GM13977 (cell line): ENCODE results near the gene ACOXL.
A peak's percentile ranks its signal among the peaks of the same experiment; 100 is the strongest.

Source experiments
- DNase-seq: peaks from one replicate; pipeline ENCODE4 v3.0.0; 2012; ENCODE audit warnings: low spot score
- CTCF ChIP-seq: IDR thresholded peaks from 2 replicates; pipeline ENCODE4 v1.5.1; 2012; ENCODE audit warnings: mild to moderate bottlenecking, control low read depth; ENCODE audit not compliant: insufficient read depth; ENCODE audit errors: extremely low read depth, missing control alignments
- in situ Hi-C: fragments of 300-500 bp; cut with MboI; formaldehyde crosslinking; loops from one replicate; pipeline ENCODE4 v1.12.0; 2022; ENCODE audit warnings: low sequenced_read_pairs, low pct_unique_long_range_greater_than_20kb, mixed read lengths, inconsistent platforms; ENCODE audit not compliant: unreplicated experiment

Gene ACOXL

GRCh38 chr2:111118481-111118980 lies 386.2 kb downstream of the ACOXL start:
- no peak for TF ChIP-seq CTCF
- in situ Hi-C loops: loop anchor here (10.0 to 25.0 kb wide), 2 partner anchors 294 to 594 kb away; no protein-coding TSS in a partner anchor
- peak; percentile 22 for DNase-seq

- DNase-seq: no peak
- in situ Hi-C loops: loop anchor here (10.0 to 25.0 kb wide), 2 partner anchors 294 to 593 kb away; no protein-coding TSS in a partner anchor
- TF ChIP-seq CTCF: no peak
Observed at GRCh38 chr2:111118981-111119821, 386.8 kb downstream of the ACOXL start.

GRCh38 chr2:111119822-111120252 lies 387.5 kb downstream of the ACOXL start:
- in situ Hi-C loops: loop anchor here (10.0 to 25.0 kb wide), 2 partner anchors 295 to 592 kb away; no protein-coding TSS in a partner anchor
- TF ChIP-seq CTCF: no peak
- peak; percentile 42 for DNase-seq

GRCh38 chr2:111120253-111121027 lies 388.1 kb downstream of the ACOXL start, which contains the start of gene BCL2L11:
Gene BCL2L11 (plus strand): TSS chr2:111120914. CDS start chr2:111123746, 2,832 bp downstream.
- in situ Hi-C loops: loop anchor here (25.0 kb wide), 1 partner anchor 592 kb away; no protein-coding TSS in a partner anchor
- peak; percentile 24 for TF ChIP-seq CTCF
- peak; percentile 93 for DNase-seq

GRCh38 chr2:111121028-111121827 lies 388.9 kb downstream of the ACOXL start:
- TF ChIP-seq CTCF: no peak
- in situ Hi-C loops: loop anchor here (25.0 kb wide), 1 partner anchor 591 kb away; no protein-coding TSS in a partner anchor
- DNase-seq: peak; percentile 52
